Sigmoid colon (tissue), 4 donors: ENCODE measurements around the gene CPXM2.

Experiments
- CTCF ChIP-seq, 4 experiments: fragments of 450-650 bp in 3 of 4; fragments of 200-600 bp in 1 of 4; IDR thresholded peaks; one replicate each; pipeline ENCODE4 v1.5.1; 2016 to 2019; ENCODE audit warnings: antibody characterized with exemption in 4 of 4, mild to moderate bottlenecking in 3 of 4, moderate library complexity in 2 of 4
- EP300 ChIP-seq, 4 donors: sonication (generic); formaldehyde crosslinking; IDR thresholded peaks; one replicate each; pipeline ENCODE4 v1.6.1; 2017; ENCODE audit warnings: antibody characterized with exemption in 4 of 4
- POLR2A ChIP-seq, 2 donors: fragments of 450-650 bp; IDR thresholded peaks; one replicate each; pipeline ENCODE4 v1.6.1; 2016; ENCODE audit warnings: antibody characterized with exemption in 2 of 2, mild to moderate bottlenecking in 2 of 2, moderate library complexity in 2 of 2
- POLR2AphosphoS5 ChIP-seq, 4 donors: sonication (generic); formaldehyde crosslinking; IDR thresholded peaks; one replicate each; pipeline ENCODE4 v1.6.1; 2017; ENCODE audit warnings: antibody characterized with exemption in 4 of 4

DNA sequence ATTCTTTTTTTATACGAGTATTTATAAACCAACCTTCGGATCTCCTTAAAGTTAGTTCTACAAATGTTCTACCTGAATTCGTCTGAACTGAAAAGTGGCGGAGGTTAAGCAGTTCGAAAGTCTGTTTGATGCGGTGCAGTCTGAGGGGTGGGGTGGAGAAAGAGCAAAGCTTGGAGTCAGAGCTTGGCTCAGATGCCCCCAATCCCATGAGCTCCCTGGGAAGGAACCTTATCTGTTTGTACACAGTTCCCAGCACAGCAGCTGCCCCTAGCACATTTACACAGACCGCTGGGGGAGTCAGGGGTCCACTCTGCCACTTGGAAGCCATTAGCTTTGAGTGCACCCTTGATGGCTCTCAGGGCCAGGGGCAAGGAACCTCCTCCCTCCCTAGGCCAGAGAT lies 30.8 kb downstream of the CPXM2 start:
- TF ChIP-seq CTCF (IDR thresholded peaks at IDR 0.05) (no peak), POLR2AphosphoS5 (IDR thresholded peaks at IDR 0.05) (no peak), POLR2A (IDR thresholded peaks at IDR 0.05) (no peak), EP300 (IDR thresholded peaks at IDR 0.05) (no peak)
